GM23338 (cell line): ENCODE results near the gene EVI5L. TPM values are rescaled to one million over a fixed set of nuclear protein-coding genes. Genes with fewer than 3 reads are reported as not detected.

ENCODE experiments used
- ATAC-seq: fragments of 200-7000 bp; cut with Tn5 transposase; 3 replicates; pipeline ENCODE4 v1.9.1; 2020
- DNase-seq: peaks from one replicate; pipeline ENCODE4 v3.0.0-alpha.2; 2015; ENCODE audit warnings: low spot score
- H2AFZ ChIP-seq: fragments of 200-600 bp; sonication (generic); 2 replicates; pipeline ENCODE4 v1.8.0; 2016; ENCODE audit warnings: antibody characterized with exemption, mild to moderate bottlenecking, moderate library complexity
- H3F3A ChIP-seq: fragments of 200-600 bp; sonication (generic); replicated peaks from 2 replicates; pipeline ENCODE4 v1.8.0; 2017; ENCODE audit warnings: antibody characterized with exemption, mixed run types, low read depth
- H3K27ac ChIP-seq: fragments of 200-600 bp; sonication (generic); 2 replicates; pipeline ENCODE4 v1.6.1; 2016; ENCODE audit warnings: low read depth
- H3K27me3 ChIP-seq: fragments of 200-600 bp; sonication (generic); 2 replicates; pipeline ENCODE4 v1.8.0; 2016; ENCODE audit warnings: mild to moderate bottlenecking, mixed run types, moderate library complexity; ENCODE audit not compliant: insufficient read depth
- H3K36me3 ChIP-seq: fragments of 200-600 bp; sonication (generic); 2 replicates; pipeline ENCODE4 v1.8.0; 2016; ENCODE audit warnings: mild to moderate bottlenecking; ENCODE audit not compliant: insufficient read depth
- H3K4me1 ChIP-seq: fragments of 200-600 bp; sonication (generic); 2 replicates; pipeline ENCODE4 v1.8.0; 2016; ENCODE audit warnings: mild to moderate bottlenecking, moderate library complexity; ENCODE audit not compliant: insufficient read depth
- H3K4me2 ChIP-seq: fragments of 200-600 bp; sonication (generic); 2 replicates; pipeline ENCODE4 v1.7.1; 2017; ENCODE audit warnings: mixed run types
- H3K4me3 ChIP-seq: fragments of 200-600 bp; sonication (generic); 2 replicates; pipeline ENCODE4 v1.6.1; 2016; ENCODE audit warnings: mixed run types
- H3K79me2 ChIP-seq: fragments of 200-600 bp; sonication (generic); replicated peaks from 2 replicates; pipeline ENCODE4 v1.8.0; 2017; ENCODE audit warnings: mild to moderate bottlenecking; ENCODE audit not compliant: insufficient read depth
- H3K9me2 ChIP-seq: fragments of 200-600 bp; sonication (generic); 2 replicates; pipeline ENCODE4 v1.8.0; 2017; ENCODE audit not compliant: insufficient read depth
- H4K20me1 ChIP-seq: fragments of 200-600 bp; sonication (generic); replicated peaks from 2 replicates; pipeline ENCODE4 v1.8.0; 2017; ENCODE audit warnings: mild to moderate bottlenecking; ENCODE audit not compliant: insufficient read depth
- H3K27ac Mint-ChIP-seq: 2 replicates; pipeline ENCODE4 v1.8.0; 2020; ENCODE audit warnings: inconsistent platforms, mild to moderate bottlenecking, moderate library complexity, mixed read lengths
- H3K27me3 Mint-ChIP-seq: 3 replicates; pipeline ENCODE4 v1.8.0; 2022; ENCODE audit warnings: low read depth, mild to moderate bottlenecking, moderate library complexity, mixed read lengths, inconsistent platforms; ENCODE audit not compliant: insufficient read depth, poor library complexity
- H3K36me3 Mint-ChIP-seq: 3 replicates; pipeline ENCODE4 v1.8.0; 2021; ENCODE audit warnings: low read depth, mild to moderate bottlenecking, inconsistent platforms, moderate library complexity, mixed read lengths
- H3K4me1 Mint-ChIP-seq: 3 replicates; pipeline ENCODE4 v1.8.0; 2020; ENCODE audit warnings: mild to moderate bottlenecking, inconsistent platforms, mixed read lengths
- H3K4me3 Mint-ChIP-seq: 3 replicates; pipeline ENCODE4 v1.8.0; 2021; ENCODE audit warnings: moderate library complexity, mild to moderate bottlenecking, inconsistent platforms, mixed read lengths
- H3K9me3 Mint-ChIP-seq: 3 replicates; pipeline ENCODE4 v1.8.0; 2020; ENCODE audit warnings: moderate library complexity, mild to moderate bottlenecking, inconsistent platforms, mixed read lengths
- CREB1 ChIP-seq: fragments of 250-450 bp; sonication (Bioruptor Pico); IDR thresholded peaks from 2 replicates; pipeline ENCODE4 v1.5.0; 2020; ENCODE audit warnings: low read depth, mild to moderate bottlenecking, moderate library complexity
- CTCF ChIP-seq, 2 experiments: fragments of 200-600 bp in 1 of 2; sonication (generic) in 1 of 2; conservative IDR thresholded peaks; 2 replicates each; pipeline versions ENCODE4 v1.5.1 to v1.6.1; 2016 to 2017; ENCODE audit warnings: antibody characterized with exemption in 2 of 2, low read depth in 2 of 2, mild to moderate bottlenecking in 2 of 2, moderate library complexity in 1 of 2
- ETS1 ChIP-seq: IDR thresholded peaks from 2 replicates; pipeline ENCODE4 v1.6.1; 2016; ENCODE audit warnings: antibody characterized with exemption
- EZH2 ChIP-seq: fragments of 200-600 bp; sonication (generic); IDR thresholded peaks from one replicate; pipeline ENCODE4 v1.8.0; 2017; ENCODE audit warnings: antibody characterized with exemption, mild to moderate bottlenecking, low read depth; ENCODE audit not compliant: unreplicated experiment
- EZH2phosphoT487 ChIP-seq: fragments of 200-600 bp; sonication (generic); IDR thresholded peaks from one replicate; pipeline ENCODE4 v1.8.1; 2018; ENCODE audit warnings: antibody characterized with exemption; ENCODE audit not compliant: unreplicated experiment
- JUNB ChIP-seq: IDR thresholded peaks from one replicate; pipeline ENCODE4 v1.6.1; 2016; ENCODE audit warnings: antibody characterized with exemption; ENCODE audit not compliant: unreplicated experiment
- NANOG ChIP-seq: IDR thresholded peaks from 2 replicates; pipeline ENCODE4 v1.6.1; 2016; ENCODE audit warnings: antibody characterized with exemption, borderline replicate concordance
- POLR2AphosphoS5 ChIP-seq: IDR thresholded peaks from 2 replicates; pipeline ENCODE4 v1.6.1; 2016; ENCODE audit warnings: antibody characterized with exemption, low read depth
- REST ChIP-seq: IDR thresholded peaks from one replicate; pipeline ENCODE4 v1.6.1; 2018; ENCODE audit warnings: antibody characterized with exemption; ENCODE audit not compliant: unreplicated experiment
- STAT1 ChIP-seq: IDR thresholded peaks from one replicate; pipeline ENCODE4 v1.6.1; 2016; ENCODE audit warnings: antibody characterized with exemption; ENCODE audit not compliant: unreplicated experiment
- ZNF114 ChIP-seq: fragments of 250-450 bp; sonication (Bioruptor Pico); IDR thresholded peaks from 2 replicates; pipeline ENCODE4 v1.5.0; 2020; ENCODE audit warnings: mild to moderate bottlenecking, moderate library complexity
- ZNF331 ChIP-seq: fragments of 250-450 bp; sonication (Bioruptor Pico); IDR thresholded peaks from 2 replicates; pipeline ENCODE4 v1.5.0; 2020; ENCODE audit warnings: low read depth, mild to moderate bottlenecking, moderate library complexity
- ZNF462 ChIP-seq: fragments of 250-450 bp; sonication (Bioruptor Pico); IDR thresholded peaks from 2 replicates; pipeline ENCODE4 v1.5.0; 2020; ENCODE audit warnings: mild to moderate bottlenecking, moderate library complexity
- polyA plus RNA-seq: library from polyadenylated mRNA; unstranded; fragments of >200 nt; fragmentation: Nextera tagmentation; extraction: Ambion mirVana; gene quantifications from 2 replicates; pipeline ENCODE4 v1.2.1, GENCODE V29; 2016
- total RNA-seq: library from RNA; depleted of rRNA; stranded (reverse); fragments of >200 nt; shearing (Covaris generic); gene quantifications from 2 replicates; pipeline ENCODE4 v1.2.3, GENCODE V29; 2014

EVI5L gene
- total and polyA plus RNA-seq, 2 experiments from 2014 or later = 4.5 to 16.2 TPM

- H3K4me2 ChIP-seq = no peak overlapping the region
- H3K4me3 ChIP-seq = no peak overlapping the region
- no peak overlapping the region for H3K4me3 Mint-ChIP-seq
- no peak overlapping the region for H3K27ac Mint-ChIP-seq
- peaks cover 24% of the 10 kb centered on the region for H3K36me3 Mint-ChIP-seq
- TF ChIP-seq ETS1 (no peak), EZH2phosphoT487 (no peak), EZH2 (no peak), ZNF462 (CRISPR knock-in tag) (no peak), STAT1 (no peak), ZNF114 (CRISPR knock-in tag) (no peak), REST (no peak), JUNB (no peak), NANOG (no peak), CREB1 (CRISPR knock-in tag) (no peak), CTCF (conservative IDR thresholded peaks at IDR 0.05; ENCODE audit: low read depth in 2 of 2) (no peak), POLR2AphosphoS5 (no peak), ZNF331 (CRISPR knock-in tag) (no peak)
- H2AFZ ChIP-seq = no peak overlapping the region
- H3K9me3 Mint-ChIP-seq = peaks cover 32% of the 10 kb centered on the region
- peaks cover 12% of the 10 kb centered on the region; the same call in 2 of the 3 replicates for H3K4me1 Mint-ChIP-seq
- H3K36me3 ChIP-seq = no peaks in the 10 kb centered on the region
- H3K27ac ChIP-seq = no peak overlapping the region
- DNase-seq (no peak), ATAC-seq (no peak)
- H3K9me2 ChIP-seq = no peaks in the 10 kb centered on the region
- H3K27me3 Mint-ChIP-seq = peaks cover 2% of the 10 kb centered on the region
- H3F3A ChIP-seq = no peaks in the 10 kb centered on the region
- peaks cover 7% of the 10 kb centered on the region; the same call in 1 of the 2 replicates for H3K4me1 ChIP-seq
- H3K79me2 ChIP-seq = no peaks in the 10 kb centered on the region
- peaks cover 10% of the 10 kb centered on the region; the same call in 1 of the 2 replicates for H3K27me3 ChIP-seq
- no peaks in the 10 kb centered on the region for H4K20me1 ChIP-seq
Measured at GRCh38 chr19:7801020-7801570, 28.9 kb upstream of the EVI5L start.
